ENCODE results near the gene IGF2. TPM values are rescaled to one million over a fixed set of nuclear protein-coding genes. Genes with fewer than 3 reads are reported as not detected.
A peak's percentile ranks its signal among the peaks of the same experiment; 100 is the strongest.

Gene IGF2
- total and polyA plus RNA-seq, 3 donors from 2014 or later: 52.3 to 104 (median 69.8) TPM

GRCh38 chr11:2096011-2096918 is 42.9 kb downstream of the IGF2 start:
- intact Hi-C loops (cut with DNase I; ENCODE audit: low total_unique reads): no loop called here
- TF ChIP-seq CTCF (IDR thresholded peaks at IDR 0.05) (no peak), POLR2A (IDR thresholded peaks at IDR 0.05) (no peak)
- Histone ChIP-seq H3K27me3 (no peaks in the 10 kb centered on the region), H3K36me3 (ENCODE audit: low read depth, missing control alignments) (no peaks in the 10 kb centered on the region), H3K4me3 (no peak overlapping the region), H3K9me3 (no peaks in the 10 kb centered on the region), H3K4me1 (peaks cover 34% of the 10 kb centered on the region), H3K27ac (peak overlapping the region; percentile 68 to 87)
- DNase-seq: no peak
- 94% methylated on average over 14 to 19 of the region's 19 CpGs for WGBS, 2 donors

- no peak for DNase-seq
- TF ChIP-seq CTCF (IDR thresholded peaks at IDR 0.05) (no peak), POLR2A (IDR thresholded peaks at IDR 0.05) (no peak)
- Histone ChIP-seq H3K4me1 (peaks cover 34% of the 10 kb centered on the region), H3K36me3 (ENCODE audit: low read depth, missing control alignments) (no peaks in the 10 kb centered on the region), H3K4me3 (no peak overlapping the region), H3K9me3 (no peaks in the 10 kb centered on the region), H3K27me3 (no peaks in the 10 kb centered on the region), H3K27ac (no peak overlapping the region)
- WGBS, 2 donors: 90 to 91% methylated on average over 7 of the region's 7 CpGs
- intact Hi-C loops (cut with DNase I; ENCODE audit: low total_unique reads): no loop called here
Observed at GRCh38 chr11:2095542-2095941, 43.6 kb downstream of the IGF2 start.

- WGBS, 2 donors: 83 to 100% methylated on average over 1 to 6 of the region's 6 CpGs
- Histone ChIP-seq H3K27me3 (no peaks in the 10 kb centered on the region), H3K36me3 (ENCODE audit: low read depth, missing control alignments) (no peaks in the 10 kb centered on the region), H3K4me3 (no peak overlapping the region), H3K4me1 (peaks cover 34% of the 10 kb centered on the region), H3K27ac (no peak overlapping the region), H3K9me3 (no peaks in the 10 kb centered on the region)
- intact Hi-C loops (cut with DNase I; ENCODE audit: low total_unique reads): no loop called here
- DNase-seq: no peak
- TF ChIP-seq CTCF (IDR thresholded peaks at IDR 0.05) (no peak), POLR2A (IDR thresholded peaks at IDR 0.05) (no peak)
Observed at GRCh38 chr11:2095198-2095520, 44.0 kb downstream of the IGF2 start.

GRCh38 chr11:2094354-2095197 is 44.6 kb downstream of the IGF2 start:
- 92 to 93% methylated on average over 17 to 21 of the region's 21 CpGs for WGBS, 2 donors
- intact Hi-C loops (cut with DNase I; ENCODE audit: low total_unique reads): no loop called here

More at GRCh38 chr11:2094354-2095197, 44.6 kb downstream of the IGF2 start:
- H3K36me3 ChIP-seq (ENCODE audit: low read depth, missing control alignments): no peaks in the 10 kb centered on the region
- no peak for TF ChIP-seq CTCF (IDR thresholded peaks at IDR 0.05)
- no peak for TF ChIP-seq POLR2A (IDR thresholded peaks at IDR 0.05)
- H3K9me3 ChIP-seq: no peaks in the 10 kb centered on the region
- no peaks in the 10 kb centered on the region for H3K27me3 ChIP-seq
- H3K4me1 ChIP-seq: peaks cover 29% of the 10 kb centered on the region
- no peak for DNase-seq
- no peak overlapping the region for H3K4me3 ChIP-seq
- H3K27ac ChIP-seq: no peak overlapping the region

Measured in testis (tissue), 3 donors.